Suprapubic skin (tissue), 3 donors: ENCODE data around the gene TMEM254.

Source experiments
- CTCF ChIP-seq, 2 donors: fragments of 200-600 bp in 1 of 2; fragments of 450-650 bp in 1 of 2; sonication (generic) in 1 of 2; IDR thresholded peaks; one replicate each; pipeline ENCODE4 v1.5.1; 2016 to 2019; ENCODE audit warnings: antibody characterized with exemption in 2 of 2, mild to moderate bottlenecking in 1 of 2, moderate library complexity in 1 of 2
- EP300 ChIP-seq: sonication (generic); formaldehyde crosslinking; IDR thresholded peaks from one replicate; pipeline ENCODE4 v1.6.1; 2017; ENCODE audit warnings: antibody characterized with exemption

- TF ChIP-seq CTCF (IDR thresholded peaks at IDR 0.05) (no peak), EP300 (no peak)
These were observed 507 bp upstream of the TMEM254 start for GRCh38 chr10:80077869-80078447.
